ENCODE results near the gene TMEM220.
A peak's percentile ranks its signal among the peaks of the same experiment; 100 is the strongest.
"Not testable (repeated sequence)": the region's sequence is repeated elsewhere in the genome, so short reads cannot be mapped to it uniquely, and the experiment has no call there.

Gene TMEM220

DNA sequence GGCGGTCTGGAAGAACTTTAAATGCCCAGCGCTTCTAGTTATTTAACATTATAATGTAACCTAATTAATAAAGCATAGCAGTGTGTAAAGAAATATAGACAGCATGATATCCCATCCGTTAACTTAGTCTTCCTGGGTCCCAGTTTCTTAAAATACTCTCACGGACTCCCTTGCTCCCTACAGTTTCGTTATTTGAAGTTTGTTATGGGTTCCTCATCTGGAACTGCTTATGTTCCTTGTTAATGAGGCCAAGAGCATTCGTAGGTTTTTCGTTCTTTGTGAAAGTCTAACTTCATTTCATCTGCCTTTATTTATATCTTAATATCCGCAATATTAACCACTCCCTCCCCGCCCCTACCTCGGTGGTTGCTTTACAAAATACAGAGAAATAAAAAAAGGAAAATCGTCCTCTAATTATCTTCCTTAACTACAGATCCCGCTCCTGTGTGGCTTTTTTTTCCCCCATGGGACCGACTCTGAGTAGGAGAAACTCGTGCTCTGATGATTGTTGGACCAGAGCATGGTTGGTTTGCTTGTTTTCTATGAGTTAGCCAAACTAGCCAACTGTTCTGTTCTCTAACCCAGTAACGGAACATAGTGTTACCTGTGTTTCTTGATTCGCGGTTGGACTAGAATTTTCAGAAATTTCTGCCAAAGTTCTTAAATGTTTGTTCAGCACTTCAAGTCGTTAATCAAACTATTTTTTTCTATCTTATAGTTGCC is 31.6 kb downstream of the TMEM220 start:
- WGBS = 33% methylated on average over 15 of the region's 18 CpGs
- peak overlapping the region; percentile 96 for H3K4me3 ChIP-seq (ENCODE audit: low read length)
- peak overlapping the region; percentile 89 for H3K9ac ChIP-seq (ENCODE audit: low read depth, low read length)
- peaks cover 26% of the 10 kb centered on the region for H3K36me3 ChIP-seq (ENCODE audit: insufficient read depth, low read length)
- H3K27ac ChIP-seq (ENCODE audit: low read depth, low read length) = peak overlapping the region; percentile 83
- H3K9me3 ChIP-seq (ENCODE audit: insufficient read depth, low read depth, low read length) = no peaks in the 10 kb centered on the region
- H3K27me3 ChIP-seq (ENCODE audit: insufficient read depth, low read length) = no peaks in the 10 kb centered on the region
- H3K4me1 ChIP-seq (ENCODE audit: insufficient read depth, low read length) = peaks cover 5% of the 10 kb centered on the region

DNA sequence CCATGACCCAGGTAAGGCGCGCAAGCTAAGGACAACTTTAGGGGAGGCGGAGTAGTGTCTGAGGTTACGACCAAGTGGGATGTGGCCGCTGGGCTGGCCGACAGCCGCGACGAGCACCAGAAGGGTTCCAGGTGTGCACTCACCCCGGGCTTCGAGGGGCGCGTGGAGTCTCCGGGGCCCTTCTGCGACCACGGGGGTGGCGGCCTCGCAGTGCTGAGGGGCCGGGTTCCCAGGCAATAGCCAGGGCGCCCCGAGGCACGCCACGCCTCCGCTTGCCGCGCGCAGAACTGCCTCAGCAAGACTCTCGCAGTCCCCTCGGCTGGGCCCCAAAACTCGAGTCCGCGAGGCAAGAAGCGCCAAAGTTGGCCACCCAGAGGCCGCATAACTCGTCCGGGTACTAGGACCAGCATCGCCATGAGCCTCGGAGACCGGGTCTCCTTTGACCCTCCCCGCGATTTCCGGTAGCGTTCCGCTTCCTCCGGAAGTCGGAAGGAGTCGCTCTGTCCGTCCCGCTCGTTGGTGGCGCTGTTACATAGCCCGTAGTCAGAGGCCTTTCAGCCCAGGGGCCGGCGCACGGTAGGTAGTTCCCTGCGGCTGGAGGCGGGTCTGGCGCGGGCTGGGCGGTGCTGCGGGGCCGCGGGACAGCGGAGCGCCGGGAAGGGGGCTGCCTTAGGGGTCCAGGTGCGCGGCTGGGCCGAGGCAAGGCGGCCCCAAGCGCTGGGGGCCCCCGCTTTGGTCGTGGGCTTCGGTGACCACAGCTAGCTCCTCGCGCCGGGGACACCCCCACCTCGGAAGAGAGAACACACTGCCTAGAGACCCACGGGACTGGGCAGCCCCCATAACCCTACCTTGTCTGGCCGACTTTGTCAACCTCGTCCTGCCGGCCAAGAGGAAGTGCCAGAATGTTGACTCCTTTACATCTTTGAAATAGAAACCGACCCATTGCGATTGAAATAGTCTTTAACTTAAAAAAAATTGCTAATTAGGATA is 32.4 kb downstream of the TMEM220 start, which contains the start of the genes ADPRM and SCO1:
Gene ADPRM (plus strand): TSS at position 503 of the 990 bp plus-strand sequence. CDS start 7,333 bp downstream, outside the sequence.
Gene SCO1 (minus strand): TSS at position 442 of the 990 bp plus-strand sequence. CDS start 26 bp downstream, at position 416.
- peak within 1 kb of the TSS; percentile 96 for H3K4me3 ChIP-seq (ENCODE audit: low read length)
- WGBS = under 1% methylated on average over 84 of the region's 84 CpGs
- peak within 1 kb of the TSS; percentile 83 for H3K27ac ChIP-seq (ENCODE audit: low read depth, low read length)
- H3K9ac ChIP-seq (ENCODE audit: low read depth, low read length) = peak within 1 kb of the TSS; percentile 89
- H3K27me3 ChIP-seq (ENCODE audit: insufficient read depth, low read length) = no peaks in the 10 kb centered on the region
- no peaks in the 10 kb centered on the region for H3K9me3 ChIP-seq (ENCODE audit: insufficient read depth, low read depth, low read length)
- peaks cover 34% of the 10 kb centered on the region for H3K36me3 ChIP-seq (ENCODE audit: insufficient read depth, low read length)
- peaks cover 5% of the 10 kb centered on the region for H3K4me1 ChIP-seq (ENCODE audit: insufficient read depth, low read length)

DNA sequence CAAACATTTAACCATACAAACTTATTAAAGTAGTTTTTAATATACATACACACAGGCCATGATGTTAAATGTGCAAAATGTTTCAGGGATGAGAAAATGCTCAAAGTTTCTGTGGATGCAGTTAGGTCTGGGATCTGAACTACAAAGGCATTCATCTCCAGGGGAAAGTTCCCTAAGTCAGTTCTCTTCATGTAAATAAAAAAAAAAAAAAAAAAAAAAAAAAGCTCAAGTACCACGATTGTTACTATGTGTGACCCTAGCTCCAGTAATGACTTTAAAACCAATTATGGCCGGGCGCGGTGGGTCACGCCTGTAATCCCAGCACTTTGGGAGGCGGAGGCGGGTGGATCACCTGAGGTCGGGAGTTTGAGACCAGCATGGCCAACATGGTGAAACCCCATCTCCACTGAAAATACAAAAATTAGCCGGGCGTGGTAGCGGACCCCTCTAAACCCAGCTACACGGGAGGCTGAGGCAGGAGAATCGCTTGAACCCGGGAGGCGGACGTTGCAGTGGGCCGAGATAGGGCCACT is 33.9 kb downstream of the TMEM220 start:
- H3K27me3 ChIP-seq (ENCODE audit: insufficient read depth, low read length); H3K27ac ChIP-seq (ENCODE audit: low read depth, low read length); H3K9me3 ChIP-seq (ENCODE audit: insufficient read depth, low read depth, low read length); H3K4me1 ChIP-seq (ENCODE audit: insufficient read depth, low read length): not testable (repeated sequence)
- H3K36me3 ChIP-seq (ENCODE audit: insufficient read depth, low read length) = peaks cover 49% of the 10 kb centered on the region
- H3K9ac ChIP-seq (ENCODE audit: low read depth, low read length) = peak overlapping the region; percentile 89; the same call in 1 of the 2 replicates
- 86% methylated on average over 17 of the region's 17 CpGs for WGBS
- H3K4me3 ChIP-seq (ENCODE audit: low read length) = peak overlapping the region; percentile 96

DNA sequence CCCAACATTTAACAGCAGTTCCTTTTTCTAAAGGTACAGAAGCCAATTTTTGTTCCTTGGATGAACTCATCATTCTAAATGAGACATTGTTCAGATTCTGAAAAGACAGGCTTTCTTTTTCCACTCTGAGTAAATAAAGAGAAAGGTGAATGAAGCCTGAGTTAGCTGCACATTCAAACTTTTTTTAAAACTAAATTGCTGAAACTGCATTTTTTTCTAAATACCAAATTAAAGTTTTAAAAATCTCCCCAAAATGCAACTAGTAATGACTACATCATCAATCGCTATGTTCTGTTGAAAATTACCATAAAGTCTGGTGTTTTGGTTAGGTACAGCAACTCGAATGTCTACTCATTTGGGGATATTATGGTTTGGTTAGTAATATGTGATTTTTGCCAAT is 42.3 kb downstream of the TMEM220 start:
- H3K9ac ChIP-seq (ENCODE audit: low read depth, low read length) = no peak overlapping the region
- no peak overlapping the region for H3K4me3 ChIP-seq (ENCODE audit: low read length)
- 92% methylated on average over 2 of the region's 2 CpGs for WGBS
- H3K4me1 ChIP-seq (ENCODE audit: insufficient read depth, low read length) = no peaks in the 10 kb centered on the region
- no peak overlapping the region for H3K27ac ChIP-seq (ENCODE audit: low read depth, low read length)
- no peaks in the 10 kb centered on the region for H3K27me3 ChIP-seq (ENCODE audit: insufficient read depth, low read length)
- no peaks in the 10 kb centered on the region for H3K9me3 ChIP-seq (ENCODE audit: insufficient read depth, low read depth, low read length)
- H3K36me3 ChIP-seq (ENCODE audit: insufficient read depth, low read length) = peaks cover 97% of the 10 kb centered on the region

DNA sequence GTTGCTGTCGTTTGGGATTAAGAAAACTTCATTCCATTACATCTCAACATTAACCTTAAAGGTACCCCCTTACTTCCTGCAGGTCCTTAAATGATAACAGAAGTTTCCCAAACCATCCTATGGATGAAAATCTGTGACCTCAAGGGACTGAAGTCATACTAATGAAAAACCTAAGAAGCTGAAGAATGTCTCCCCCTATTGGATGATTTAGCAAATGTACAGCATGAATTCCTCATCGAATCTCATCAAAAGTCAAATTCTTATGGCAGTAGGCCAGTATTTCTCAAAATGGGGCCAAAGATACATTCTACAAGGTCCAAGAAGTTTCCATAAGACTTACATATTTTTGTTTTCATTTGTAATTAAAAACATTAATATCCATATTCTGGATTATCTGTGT is 46.0 kb downstream of the TMEM220 start:
- peaks cover 97% of the 10 kb centered on the region for H3K36me3 ChIP-seq (ENCODE audit: insufficient read depth, low read length)
- H3K9me3 ChIP-seq (ENCODE audit: insufficient read depth, low read depth, low read length) = no peaks in the 10 kb centered on the region
- 79% methylated on average over 2 of the region's 2 CpGs for WGBS
- H3K4me3 ChIP-seq (ENCODE audit: low read length) = no peak overlapping the region
- no peaks in the 10 kb centered on the region for H3K4me1 ChIP-seq (ENCODE audit: insufficient read depth, low read length)
- H3K27me3 ChIP-seq (ENCODE audit: insufficient read depth, low read length) = no peaks in the 10 kb centered on the region
- no peak overlapping the region for H3K9ac ChIP-seq (ENCODE audit: low read depth, low read length)
- H3K27ac ChIP-seq (ENCODE audit: low read depth, low read length) = no peak overlapping the region

DNA sequence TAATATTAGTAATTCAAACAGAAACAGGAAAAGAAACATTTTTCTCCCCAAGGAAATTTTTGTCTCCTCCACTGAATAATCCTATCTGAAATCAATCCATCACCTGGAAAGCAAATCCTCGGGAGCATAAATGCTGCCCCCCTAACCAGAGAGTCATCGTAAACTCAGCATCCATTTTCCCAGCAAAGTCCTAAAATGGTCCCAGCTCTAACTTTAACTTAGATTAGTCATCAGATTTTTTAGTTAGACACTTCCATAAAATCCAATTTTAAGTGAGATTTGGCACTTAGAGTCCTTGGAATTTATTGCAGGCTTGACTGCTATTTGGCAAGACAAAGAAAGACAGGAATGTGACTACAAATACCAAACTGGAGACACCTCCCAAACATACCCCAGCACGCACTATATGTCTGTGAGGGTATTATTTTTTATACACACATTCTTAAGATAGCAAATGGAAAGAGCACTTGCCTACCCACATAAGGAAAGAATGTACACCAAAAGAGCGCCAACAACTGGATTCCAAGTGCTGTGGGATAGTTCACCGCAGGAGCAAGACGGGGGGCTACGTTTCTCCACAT is 47.9 kb downstream of the TMEM220 start:
- no peaks in the 10 kb centered on the region for H3K27me3 ChIP-seq (ENCODE audit: insufficient read depth, low read length)
- no peaks in the 10 kb centered on the region for H3K4me1 ChIP-seq (ENCODE audit: insufficient read depth, low read length)
- WGBS = 96% methylated on average over 6 of the region's 7 CpGs
- no peak overlapping the region for H3K9ac ChIP-seq (ENCODE audit: low read depth, low read length)
- no peak overlapping the region for H3K4me3 ChIP-seq (ENCODE audit: low read length)
- H3K27ac ChIP-seq (ENCODE audit: low read depth, low read length) = no peak overlapping the region
- no peaks in the 10 kb centered on the region for H3K9me3 ChIP-seq (ENCODE audit: insufficient read depth, low read depth, low read length)
- H3K36me3 ChIP-seq (ENCODE audit: insufficient read depth, low read length) = peaks cover 97% of the 10 kb centered on the region

DNA sequence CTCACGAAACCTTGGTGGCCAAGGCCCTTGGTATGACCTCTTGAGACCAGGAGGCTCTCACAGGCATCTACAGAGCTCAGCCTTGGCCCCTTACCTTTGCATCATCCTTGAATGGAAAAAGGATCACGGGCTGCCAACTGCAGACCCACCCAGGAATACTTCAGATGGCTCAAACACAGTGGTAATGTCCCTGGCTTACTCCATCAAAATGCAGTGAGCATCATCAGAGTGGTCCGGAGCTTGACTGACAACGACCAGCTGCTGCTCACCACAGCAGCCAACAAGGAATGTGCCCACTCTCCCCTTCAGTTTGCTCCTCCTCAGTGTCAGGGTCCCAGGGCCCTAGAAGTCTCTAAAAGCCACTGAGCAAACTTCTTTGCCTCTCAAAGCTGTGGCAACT is 55.1 kb downstream of the TMEM220 start:
- Histone ChIP-seq H3K27me3 (ENCODE audit: insufficient read depth, low read length) (no peaks in the 10 kb centered on the region), H3K9ac (ENCODE audit: low read depth, low read length) (no peak overlapping the region), H3K36me3 (ENCODE audit: insufficient read depth, low read length) (peaks cover 53% of the 10 kb centered on the region), H3K27ac (ENCODE audit: low read depth, low read length) (no peak overlapping the region), H3K4me3 (ENCODE audit: low read length) (no peak overlapping the region), H3K9me3 (ENCODE audit: insufficient read depth, low read depth, low read length) (no peaks in the 10 kb centered on the region), H3K4me1 (ENCODE audit: insufficient read depth, low read length) (no peaks in the 10 kb centered on the region)
- 95% methylated on average over 4 of the region's 4 CpGs for WGBS

DNA sequence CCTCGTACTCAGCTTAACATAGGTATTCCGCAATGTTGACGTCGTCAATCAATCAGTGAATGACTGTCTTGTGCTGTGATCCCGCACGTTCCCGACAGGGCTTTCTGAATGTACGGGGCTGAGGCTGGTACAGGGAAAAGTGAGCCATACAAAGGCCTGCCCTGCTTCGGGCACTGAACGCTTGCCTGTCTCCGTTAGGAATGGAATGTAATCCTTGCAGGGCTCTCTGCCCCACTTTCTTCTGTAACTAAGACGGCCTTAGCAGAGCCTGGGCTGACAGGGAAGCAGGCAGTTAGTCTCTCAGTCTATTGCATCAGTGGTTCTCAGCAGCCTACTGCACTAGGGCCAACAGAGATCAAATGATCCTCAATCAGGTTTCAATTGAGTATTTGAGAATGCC is 56.5 kb downstream of the TMEM220 start:
- WGBS = 92% methylated on average over 12 of the region's 12 CpGs
- Histone ChIP-seq H3K27ac (ENCODE audit: low read depth, low read length) (no peak overlapping the region), H3K27me3 (ENCODE audit: insufficient read depth, low read length) (no peaks in the 10 kb centered on the region), H3K4me3 (ENCODE audit: low read length) (no peak overlapping the region), H3K9ac (ENCODE audit: low read depth, low read length) (no peak overlapping the region), H3K36me3 (ENCODE audit: insufficient read depth, low read length) (peaks cover 39% of the 10 kb centered on the region), H3K9me3 (ENCODE audit: insufficient read depth, low read depth, low read length) (no peaks in the 10 kb centered on the region), H3K4me1 (ENCODE audit: insufficient read depth, low read length) (no peaks in the 10 kb centered on the region)

DNA sequence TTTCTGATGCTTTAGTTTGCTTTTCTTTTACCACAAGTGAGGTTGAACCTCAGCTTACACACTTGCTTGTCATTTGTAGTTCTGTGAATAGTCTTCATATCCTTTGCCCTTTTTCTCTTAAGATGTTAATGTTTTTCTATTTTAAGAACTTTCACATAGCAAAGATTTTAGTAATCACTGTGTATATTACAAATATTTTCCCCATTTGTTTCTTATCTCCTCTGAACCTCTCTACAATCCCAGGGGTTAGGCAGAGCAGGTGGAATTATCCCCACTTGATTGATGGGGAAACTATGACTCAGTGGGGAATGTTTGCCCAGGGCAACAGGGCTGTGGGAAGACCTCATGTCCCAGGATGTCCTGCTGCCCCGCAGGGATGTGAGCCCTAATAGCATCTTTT is 61.0 kb downstream of the TMEM220 start:
- H3K4me3 ChIP-seq (ENCODE audit: low read length) = no peak overlapping the region
- no peak overlapping the region for H3K27ac ChIP-seq (ENCODE audit: low read depth, low read length)
- H3K9me3 ChIP-seq (ENCODE audit: insufficient read depth, low read depth, low read length) = no peaks in the 10 kb centered on the region
- no peaks in the 10 kb centered on the region for H3K27me3 ChIP-seq (ENCODE audit: insufficient read depth, low read length)
- no peaks in the 10 kb centered on the region for H3K4me1 ChIP-seq (ENCODE audit: insufficient read depth, low read length)
- H3K36me3 ChIP-seq (ENCODE audit: insufficient read depth, low read length) = no peaks in the 10 kb centered on the region; the same call in 1 of the 2 replicates
- 88% methylated on average over 1 of the region's 1 CpG for WGBS
- H3K9ac ChIP-seq (ENCODE audit: low read depth, low read length) = no peak overlapping the region

DNA sequence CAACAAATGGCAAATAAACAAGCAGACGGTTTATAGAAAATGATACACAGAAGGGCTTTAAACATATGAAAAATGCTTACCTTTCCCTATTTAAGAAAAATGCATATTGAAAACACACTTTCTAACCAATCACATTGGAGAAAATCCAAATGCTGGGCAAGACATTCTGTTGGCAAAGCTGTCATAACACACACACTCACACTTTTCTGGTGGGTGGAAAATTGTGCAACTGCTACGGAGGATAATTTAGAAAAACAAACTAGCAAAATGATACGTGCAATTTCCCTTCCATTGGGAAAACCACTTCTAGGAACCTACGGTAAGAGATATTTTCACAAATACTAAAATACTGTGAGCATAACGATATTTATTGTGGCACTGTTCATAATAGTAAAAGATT is 62.9 kb downstream of the TMEM220 start:
- Histone ChIP-seq H3K9ac (ENCODE audit: low read depth, low read length) (no peak overlapping the region), H3K27ac (ENCODE audit: low read depth, low read length) (no peak overlapping the region), H3K9me3 (ENCODE audit: insufficient read depth, low read depth, low read length) (no peaks in the 10 kb centered on the region), H3K36me3 (ENCODE audit: insufficient read depth, low read length) (no peaks in the 10 kb centered on the region), H3K27me3 (ENCODE audit: insufficient read depth, low read length) (no peaks in the 10 kb centered on the region), H3K4me1 (ENCODE audit: insufficient read depth, low read length) (no peaks in the 10 kb centered on the region), H3K4me3 (ENCODE audit: low read length) (no peak overlapping the region)
- WGBS = 86% methylated on average over 4 of the region's 5 CpGs

Measured in HUES64 (cell line).